Neural cell (in vitro differentiated cells): Measurements from ENCODE around the gene ATOSB. TPM values are rescaled to one million over a fixed set of nuclear protein-coding genes. Genes with fewer than 3 reads are reported as not detected.

Experiments used
- H2AFZ ChIP-seq: fragments of 200-600, 300-800 bp; sonication (generic), shearing (Covaris generic); 2 replicates; pipeline ENCODE4 v1.6.0; 2014; ENCODE audit warnings: low read depth, mild to moderate bottlenecking, antibody characterized with exemption, low read length, moderate library complexity
- H3F3A ChIP-seq: fragments of 200-600 bp; shearing (Covaris generic); 2 replicates; pipeline ENCODE4 v1.6.1; 2016; ENCODE audit warnings: mild to moderate bottlenecking, moderate library complexity, mixed read lengths, antibody characterized with exemption, low read length; ENCODE audit not compliant: insufficient read depth, poor library complexity, severe bottlenecking
- H3K27ac ChIP-seq: fragments of 200-600, 300-800 bp; sonication (generic), shearing (Covaris generic); 2 replicates; pipeline ENCODE4 v1.5.1; 2014; ENCODE audit warnings: mild to moderate bottlenecking, low read length, moderate library complexity
- H3K27me3 ChIP-seq: fragments of 300-800, 200-600 bp; sonication (generic), shearing (Covaris generic); 2 replicates; pipeline ENCODE4 v1.6.0; 2014; ENCODE audit warnings: mild to moderate bottlenecking, low read depth, low read length, moderate library complexity; ENCODE audit not compliant: insufficient read depth
- H3K36me3 ChIP-seq: fragments of 300-800, 200-600 bp; sonication (generic), shearing (Covaris generic); 2 replicates; pipeline ENCODE4 v1.5.1; 2014; ENCODE audit warnings: mild to moderate bottlenecking, antibody characterized with exemption, low read length, moderate library complexity; ENCODE audit not compliant: insufficient read depth
- H3K4me2 ChIP-seq: fragments of 300-800, 200-600 bp; sonication (generic), shearing (Covaris generic); 2 replicates; pipeline ENCODE4 v1.6.0; 2014; ENCODE audit warnings: mild to moderate bottlenecking, low read length
- H3K4me3 ChIP-seq: fragments of 300-800, 200-600 bp; sonication (generic), shearing (Covaris generic); 2 replicates; pipeline ENCODE4 v1.5.1; 2014; ENCODE audit warnings: mild to moderate bottlenecking, low read length, moderate library complexity
- H3K79me2 ChIP-seq: fragments of 200-600 bp; shearing (Covaris generic); replicated peaks from 2 replicates; pipeline ENCODE4 v1.6.0; 2014; ENCODE audit warnings: mild to moderate bottlenecking, low read length, moderate library complexity; ENCODE audit not compliant: insufficient read depth
- H3K9ac ChIP-seq: fragments of 300-800, 200-600 bp; sonication (generic), shearing (Covaris generic); 2 replicates; pipeline ENCODE4 v1.6.1; 2016; ENCODE audit warnings: mild to moderate bottlenecking, low read length, mixed read lengths
- H3K9me2 ChIP-seq: fragments of 200-600 bp; shearing (Covaris generic); 2 replicates; pipeline ENCODE4 v1.6.1; 2016; ENCODE audit warnings: mild to moderate bottlenecking, low read length, mixed read lengths; ENCODE audit not compliant: insufficient read depth
- H3K9me3 ChIP-seq: fragments of 200-600, 300-800 bp; sonication (generic), shearing (Covaris generic); 2 replicates; pipeline ENCODE4 v1.6.1; 2016; ENCODE audit warnings: mild to moderate bottlenecking, mixed run types, low read length, moderate library complexity, mixed read lengths
- H4K20me1 ChIP-seq: fragments of 200-600 bp; shearing (Covaris generic); 2 replicates; pipeline ENCODE4 v1.6.1; 2016; ENCODE audit warnings: mild to moderate bottlenecking, mixed run types; ENCODE audit not compliant: insufficient read depth
- CTCF ChIP-seq: fragments of 450-650 bp; IDR thresholded peaks from 2 replicates; pipeline ENCODE4 v1.5.1; 2014; ENCODE audit warnings: antibody characterized with exemption, mild to moderate bottlenecking, moderate library complexity; ENCODE audit not compliant: poor library complexity, severe bottlenecking
- EP300 ChIP-seq: fragments of 450-650 bp; conservative IDR thresholded peaks from 2 replicates; pipeline ENCODE4 v1.6.1; 2014; ENCODE audit warnings: antibody characterized with exemption, mild to moderate bottlenecking, moderate library complexity; ENCODE audit not compliant: poor library complexity, severe bottlenecking
- EZH2 ChIP-seq: fragments of 200-600, 300-800 bp; shearing (Covaris generic), sonication (generic); IDR thresholded peaks from 2 replicates; pipeline ENCODE4 v1.6.1; 2014; ENCODE audit warnings: antibody characterized with exemption, low read length, borderline replicate concordance, mild to moderate bottlenecking; ENCODE audit not compliant: insufficient read depth, poor library complexity, severe bottlenecking
- MXI1 ChIP-seq: fragments of 450-650 bp; conservative IDR thresholded peaks from 2 replicates; pipeline ENCODE4 v1.6.1; 2014; ENCODE audit warnings: antibody characterized with exemption, mild to moderate bottlenecking; ENCODE audit not compliant: poor library complexity, severe bottlenecking
- POLR2AphosphoS5 ChIP-seq: IDR thresholded peaks from 2 replicates; pipeline ENCODE4 v1.6.1; 2012
- RAD21 ChIP-seq: fragments of 450-650 bp; conservative IDR thresholded peaks from 2 replicates; pipeline ENCODE4 v1.6.1; 2014; ENCODE audit warnings: antibody characterized with exemption, mild to moderate bottlenecking, moderate library complexity
- REST ChIP-seq: IDR thresholded peaks from 2 replicates; pipeline ENCODE4 v1.6.1; 2012; ENCODE audit warnings: borderline replicate concordance
- SMC3 ChIP-seq: fragments of 450-650 bp; conservative IDR thresholded peaks from 2 replicates; pipeline ENCODE4 v1.6.1; 2014; ENCODE audit warnings: antibody characterized with exemption, mild to moderate bottlenecking, moderate library complexity; ENCODE audit not compliant: poor library complexity
- TAF1 ChIP-seq: IDR thresholded peaks from 2 replicates; pipeline ENCODE4 v1.6.1; 2012; ENCODE audit warnings: low read depth
- polyA plus RNA-seq: library from polyadenylated mRNA; depleted of rRNA; stranded (reverse); fragments of >200 nt; gene quantifications from 2 replicates; pipeline ENCODE4 v1.2.3, GENCODE V29; 2014

Gene ATOSB
- polyA plus RNA-seq, 1 donor from 2014 or later = 28.9 TPM

GRCh38 chr9:35072461-35073278, 43.0 kb downstream of the ATOSB start, which contains the start of gene VCP:
TSS of gene VCP (minus strand) at chr9:35072625. CDS start at chr9:35072353, 272 bp downstream.
- H3K9me2 ChIP-seq = no peaks in the 10 kb centered on the region
- TF ChIP-seq RAD21 (no peak), REST (peak; percentile 87), POLR2AphosphoS5 (peak; percentile 99), EZH2 (no peak), EP300 (peak; percentile 91), TAF1 (peak; percentile 89), MXI1 (peak; percentile 78), SMC3 (peak; percentile 65), CTCF (peak; percentile 65)
- H3F3A ChIP-seq = no peaks in the 10 kb centered on the region
- peak within 1 kb of the TSS; percentile 97 for H3K4me3 ChIP-seq
- peak within 1 kb of the TSS; percentile 88 for H3K4me2 ChIP-seq
- H3K27me3 ChIP-seq = no peaks in the 10 kb centered on the region
- peak within 1 kb of the TSS; percentile 93 for H3K27ac ChIP-seq
- peaks cover 48% of the 10 kb centered on the region for H3K79me2 ChIP-seq
- peaks cover 14% of the 10 kb centered on the region for H4K20me1 ChIP-seq
- H3K9me3 ChIP-seq = no peaks in the 10 kb centered on the region
- peak within 1 kb of the TSS; percentile 36 for H2AFZ ChIP-seq
- no peaks in the 10 kb centered on the region for H3K36me3 ChIP-seq
- peak within 1 kb of the TSS; percentile 96 for H3K9ac ChIP-seq

GRCh38 chr9:35071814-35072460, 43.7 kb downstream of the ATOSB start:
- H3K27ac ChIP-seq = peak overlapping the region; percentile 93
- peak overlapping the region; percentile 96 for H3K9ac ChIP-seq
- no peaks in the 10 kb centered on the region for H3F3A ChIP-seq
- H3K79me2 ChIP-seq = peaks cover 49% of the 10 kb centered on the region
- no peaks in the 10 kb centered on the region for H3K9me3 ChIP-seq
- H3K27me3 ChIP-seq = no peaks in the 10 kb centered on the region
- H2AFZ ChIP-seq = peak overlapping the region; percentile 28
- no peaks in the 10 kb centered on the region for H3K36me3 ChIP-seq
- no peaks in the 10 kb centered on the region for H3K9me2 ChIP-seq
- peak overlapping the region; percentile 88 for H3K4me2 ChIP-seq
- peak overlapping the region; percentile 97 for H3K4me3 ChIP-seq
- peaks cover 14% of the 10 kb centered on the region for H4K20me1 ChIP-seq
- TF ChIP-seq SMC3 (no peak), POLR2AphosphoS5 (no peak), TAF1 (no peak), EP300 (no peak), REST (no peak), RAD21 (no peak), EZH2 (no peak)
